ENCODE data around the gene GEMIN5.
"Not testable (repeated sequence)": the region's sequence is repeated elsewhere in the genome, so short reads cannot be mapped to it uniquely, and the experiment has no call there.

Gene GEMIN5

DNA sequence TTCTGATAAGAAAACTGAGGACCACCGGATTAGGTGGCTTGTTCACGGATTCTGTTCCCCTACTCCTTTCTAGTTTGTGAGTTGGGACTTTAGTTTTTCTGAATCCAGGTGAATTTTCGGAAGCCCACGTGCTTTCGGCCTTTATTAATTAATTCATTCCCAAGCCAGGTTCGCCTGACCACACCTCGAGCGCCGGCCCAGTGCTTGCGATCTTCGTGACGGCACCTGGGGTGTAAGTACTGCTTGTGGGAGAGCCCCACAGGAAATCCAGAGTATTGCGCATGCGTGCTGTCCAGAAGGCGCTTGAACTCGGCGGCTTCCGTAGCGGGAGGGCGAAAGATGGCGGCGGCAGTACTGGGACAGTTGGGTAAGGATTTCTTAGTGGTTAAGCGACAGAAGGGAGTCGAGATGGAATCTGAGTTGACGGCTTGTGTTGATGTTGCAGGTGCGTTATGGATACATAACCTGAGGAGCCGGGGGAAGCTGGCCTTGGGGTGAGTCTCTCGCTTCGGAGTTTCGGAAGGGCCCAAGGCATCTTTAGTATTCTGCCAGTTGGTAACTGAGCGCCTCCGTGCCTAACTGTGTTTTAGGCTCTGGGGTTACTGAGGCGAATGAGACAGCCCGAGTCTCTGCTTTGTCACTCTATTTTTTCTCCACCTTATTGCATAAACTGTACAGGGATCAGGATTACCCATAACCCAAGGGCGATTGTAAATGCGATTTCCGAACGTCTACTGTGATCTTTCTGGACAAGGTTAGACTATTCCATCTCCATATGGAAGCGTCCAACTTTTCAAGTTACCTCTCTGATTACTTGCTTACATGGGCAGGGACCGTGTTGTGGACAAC is 3.0 kb upstream of the GEMIN5 start, which contains the start of gene MRPL22:
Gene MRPL22 (plus strand): TSS at position 302 of the 849 bp plus-strand sequence. CDS start 38 bp downstream, at position 340.
- DNase-seq (ENCODE audit: low read depth): peak; percentile 95

DNA sequence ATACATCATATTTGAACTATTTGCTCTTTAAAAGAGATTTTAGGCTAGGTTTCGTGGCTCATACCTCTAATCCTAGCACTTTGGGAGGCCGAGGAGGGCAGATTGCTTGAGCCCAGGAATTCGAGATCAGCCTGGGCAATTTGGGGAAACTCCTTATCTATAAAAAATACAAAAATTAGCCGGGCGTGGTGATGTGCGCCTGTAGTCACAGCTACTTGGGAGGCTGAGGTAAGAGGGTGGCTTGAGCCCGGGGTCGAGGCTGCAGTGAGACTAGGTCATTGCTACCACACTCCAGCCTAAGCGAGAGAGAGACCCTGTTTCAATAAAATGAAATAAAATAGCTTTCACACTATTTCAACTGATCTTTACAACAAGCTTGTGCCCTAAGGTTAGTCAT is 2.4 kb upstream of the GEMIN5 start:
- DNase-seq (ENCODE audit: low read depth): no peak

DNA sequence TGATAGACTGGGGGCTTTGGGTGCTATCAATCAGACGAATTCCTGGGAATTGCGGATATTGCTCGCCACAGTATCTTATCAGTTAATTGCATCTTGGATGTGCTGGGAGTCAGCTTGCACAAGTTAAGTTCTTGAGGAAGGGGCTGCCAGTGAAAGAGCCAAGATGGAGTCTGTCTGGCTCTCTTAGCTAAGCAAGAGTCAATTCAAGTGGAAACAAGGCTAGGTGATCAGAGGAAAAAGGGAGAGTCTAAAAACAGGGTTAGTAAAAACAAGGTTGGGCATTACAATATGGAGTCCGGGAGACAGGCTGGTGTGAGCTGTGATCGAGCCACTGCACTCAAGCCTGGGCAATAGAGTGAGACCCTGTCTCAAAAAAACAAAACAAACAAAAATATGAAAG is 1.4 kb upstream of the GEMIN5 start:
- DNase-seq (ENCODE audit: low read depth): not testable (repeated sequence)

DNA sequence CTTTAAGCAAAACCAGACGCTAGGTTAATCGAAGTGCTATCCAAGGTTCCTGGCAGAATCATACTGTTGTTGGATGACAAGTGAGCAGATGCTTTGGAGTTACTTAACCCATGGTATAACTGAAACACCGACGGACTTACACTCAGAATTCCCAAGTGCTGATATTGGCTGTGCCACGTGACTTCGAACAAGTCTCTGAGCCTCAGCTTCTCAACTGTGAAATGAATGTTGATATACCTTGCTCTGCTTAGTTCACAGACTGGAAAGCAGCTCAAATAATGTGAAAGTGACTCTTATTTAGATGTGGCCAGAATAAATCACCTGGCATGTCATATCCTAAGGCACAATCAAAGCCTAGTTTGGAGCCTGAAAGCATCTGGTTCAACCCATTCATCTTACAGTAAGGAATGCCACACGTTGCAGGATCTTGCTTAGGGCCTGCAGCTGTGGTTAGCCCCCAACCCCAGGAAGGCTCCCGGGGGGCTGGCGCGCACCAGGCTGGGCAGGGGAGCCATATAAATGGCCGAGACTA is 759 bp downstream of the GEMIN5 start:
- peak; percentile 25 for DNase-seq (ENCODE audit: low read depth)

DNA sequence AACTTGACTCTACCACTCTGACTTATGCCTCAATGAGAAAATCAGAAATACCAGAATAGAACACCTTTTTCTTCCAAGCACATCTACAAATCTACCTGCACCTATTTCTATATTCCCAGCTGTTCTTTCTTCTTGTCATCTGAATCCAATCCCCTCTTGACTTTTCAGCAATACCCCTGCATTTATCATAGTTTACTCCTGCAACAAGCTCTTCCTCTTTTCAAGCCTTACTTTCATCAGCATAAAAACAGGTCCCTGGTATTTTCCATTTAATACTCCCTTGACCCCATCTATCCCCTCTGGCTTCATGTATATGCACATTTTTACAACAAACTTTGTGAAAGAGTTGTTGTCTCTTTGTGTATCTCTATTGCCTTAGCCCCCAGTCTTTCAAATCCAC is 3.1 kb downstream of the GEMIN5 start:
- no peak for DNase-seq (ENCODE audit: low read depth)

DNA sequence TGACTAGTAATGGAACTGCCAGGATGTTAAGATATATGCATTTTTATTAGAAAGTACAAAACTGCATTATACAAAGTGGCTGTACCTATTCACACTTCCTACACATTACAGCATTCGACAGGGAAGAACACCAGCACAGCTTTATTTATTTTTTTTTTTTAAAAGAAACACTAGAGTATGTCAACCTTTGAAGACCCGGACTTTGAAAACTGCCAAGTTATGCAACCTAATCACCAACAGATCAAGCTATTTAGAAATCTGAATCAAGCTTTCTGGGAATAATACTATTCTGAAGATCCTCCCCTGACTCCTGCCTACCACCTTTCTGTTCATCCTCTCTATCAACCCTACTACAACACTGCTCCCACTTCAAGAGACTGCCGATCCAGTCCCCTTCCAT is 4.5 kb downstream of the GEMIN5 start:
- no peak for DNase-seq (ENCODE audit: low read depth)

DNA sequence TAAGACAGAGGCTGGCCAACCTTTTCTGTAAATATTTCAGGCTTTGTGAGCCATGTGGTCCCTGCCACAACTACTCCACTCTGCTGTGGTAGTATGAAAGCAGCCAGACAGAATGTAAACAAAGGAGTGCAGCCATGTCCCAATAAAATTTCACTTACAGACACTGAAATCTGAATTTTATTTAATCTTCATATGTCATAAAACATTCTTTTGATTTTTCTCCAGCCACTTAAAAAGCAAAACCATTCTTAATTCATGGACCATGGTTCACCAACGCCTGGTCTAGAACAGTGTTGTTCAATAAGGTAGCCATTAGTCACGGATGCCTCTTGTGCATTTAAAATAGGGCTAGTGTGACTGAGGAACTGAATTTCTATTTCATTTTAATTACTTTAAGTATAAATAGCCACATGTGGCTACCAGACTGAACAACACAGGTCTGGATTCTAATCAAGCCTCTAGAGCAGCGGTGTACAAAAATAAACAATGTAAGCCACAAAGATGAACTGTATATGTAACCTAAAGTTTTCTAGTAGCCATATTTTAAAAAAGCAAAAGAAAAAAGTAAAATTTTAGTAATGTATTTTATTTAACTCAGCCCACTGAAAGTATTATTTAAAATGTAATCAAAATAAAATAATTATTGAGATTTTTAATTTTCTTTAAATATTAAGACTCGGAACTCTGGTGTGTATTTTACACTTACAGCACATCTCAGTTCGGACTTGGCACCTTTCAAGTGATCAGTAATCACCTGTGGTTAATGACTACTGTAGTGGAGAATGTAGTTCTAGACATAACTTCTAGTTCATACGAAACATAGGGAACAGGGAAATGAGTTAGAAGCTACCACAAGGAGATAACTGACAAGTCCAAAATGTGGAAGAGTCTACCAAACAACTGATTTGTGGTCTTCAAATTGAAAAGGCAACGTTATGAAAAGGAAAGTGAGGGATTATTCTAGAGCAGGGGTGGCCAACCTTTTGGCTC is 14.3 kb downstream of the GEMIN5 start:
- peak; percentile 3 for DNase-seq (ENCODE audit: low read depth)

DNA sequence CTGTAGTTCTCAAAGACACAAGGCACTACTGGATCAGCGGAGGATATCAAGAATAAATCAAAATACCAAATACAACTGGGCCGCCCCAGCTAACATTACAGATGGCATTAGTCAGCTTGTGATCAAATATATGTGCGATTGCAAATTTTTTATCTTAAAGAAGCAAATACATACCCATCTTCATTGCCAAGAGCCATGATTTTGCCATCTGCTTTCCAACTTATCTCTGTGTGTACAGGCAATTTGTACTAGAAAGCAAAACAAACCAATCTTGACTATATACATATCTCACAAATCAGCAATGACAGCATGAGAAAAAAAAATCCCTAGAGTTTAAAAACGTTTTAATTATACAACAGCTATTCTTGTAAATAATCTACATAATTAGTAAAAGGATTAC is 20.3 kb downstream of the GEMIN5 start:
- no peak for DNase-seq (ENCODE audit: low read depth)

DNA sequence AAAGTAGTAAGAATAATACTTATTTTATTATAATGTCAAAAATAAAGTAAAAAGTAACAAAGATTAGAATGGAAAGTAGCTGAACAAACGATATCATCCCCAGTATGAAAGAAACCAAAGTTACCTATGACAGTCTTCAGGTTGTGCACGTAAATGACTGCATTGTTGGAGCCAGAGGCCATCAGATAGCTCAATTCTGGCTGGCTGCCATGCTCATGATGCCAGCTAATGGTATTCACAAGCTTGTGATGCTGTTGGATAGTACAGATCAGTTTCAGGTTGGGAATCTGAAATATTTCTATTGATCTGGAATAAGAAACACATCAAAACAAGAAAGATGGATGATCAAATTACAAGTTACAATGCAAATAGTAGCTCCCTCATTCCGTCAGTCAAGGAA is 21.1 kb downstream of the GEMIN5 start:
- peak; percentile 3 for DNase-seq (ENCODE audit: low read depth)

DNA sequence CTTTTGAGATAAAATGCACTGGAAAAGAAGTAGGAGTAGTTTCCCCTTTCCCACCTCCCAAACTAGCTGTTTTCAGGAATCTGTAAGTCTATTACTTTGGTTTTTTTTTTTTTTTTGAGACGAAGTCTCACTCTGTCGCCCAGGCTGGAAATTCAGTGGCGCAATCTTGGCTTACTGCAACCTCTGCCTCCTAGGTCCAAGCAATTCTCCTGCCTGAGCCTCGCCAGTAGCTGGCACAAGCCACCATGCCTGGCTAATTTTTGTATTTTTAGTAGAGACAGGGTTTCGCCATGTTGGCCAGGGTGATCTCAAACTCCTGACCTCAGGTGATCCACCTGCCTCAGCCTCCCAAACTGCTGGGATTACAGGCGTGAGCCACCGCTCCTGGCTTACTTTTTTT is 32.4 kb downstream of the GEMIN5 start:
- not testable (repeated sequence) for DNase-seq (ENCODE audit: low read depth)

DNA sequence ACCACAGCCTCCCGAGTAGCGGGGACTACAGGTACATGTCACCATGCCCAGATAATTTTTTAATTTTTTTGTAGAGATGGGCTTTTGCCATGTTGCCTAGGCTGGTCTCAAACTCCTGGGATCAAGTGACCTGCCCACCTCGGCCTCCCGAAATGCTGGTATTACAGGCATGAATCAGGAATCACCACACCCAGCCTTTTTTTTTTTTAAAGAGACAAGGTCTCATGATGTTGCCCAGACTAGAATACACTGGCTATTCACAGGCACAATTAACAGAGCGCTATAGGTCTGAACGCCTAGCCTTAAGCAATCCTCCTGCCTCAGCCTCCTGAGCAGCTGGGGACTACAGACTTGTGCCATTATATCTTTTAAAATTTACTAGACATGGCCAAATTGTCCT is 36.1 kb downstream of the GEMIN5 start:
- DNase-seq (ENCODE audit: low read depth): no peak

DNA sequence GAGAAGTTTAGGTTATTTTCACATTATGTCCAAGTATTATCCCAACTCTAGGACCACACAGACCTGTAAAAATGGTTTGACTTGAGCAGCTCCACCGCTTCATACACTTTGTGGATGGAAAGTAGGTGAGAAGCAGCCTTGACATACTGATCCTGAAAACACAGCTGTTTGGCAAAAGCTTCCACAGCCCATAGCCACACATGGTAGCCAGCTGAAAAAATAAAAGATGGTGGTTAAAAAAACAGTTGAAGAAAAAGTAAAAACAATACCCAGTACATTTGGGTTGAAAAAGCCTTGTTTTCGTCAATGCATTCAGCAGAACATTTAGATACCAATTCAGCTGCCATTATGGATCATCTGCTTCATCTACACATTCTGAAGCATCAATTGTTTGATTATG is 36.7 kb downstream of the GEMIN5 start:
- DNase-seq (ENCODE audit: low read depth): no peak

DNA sequence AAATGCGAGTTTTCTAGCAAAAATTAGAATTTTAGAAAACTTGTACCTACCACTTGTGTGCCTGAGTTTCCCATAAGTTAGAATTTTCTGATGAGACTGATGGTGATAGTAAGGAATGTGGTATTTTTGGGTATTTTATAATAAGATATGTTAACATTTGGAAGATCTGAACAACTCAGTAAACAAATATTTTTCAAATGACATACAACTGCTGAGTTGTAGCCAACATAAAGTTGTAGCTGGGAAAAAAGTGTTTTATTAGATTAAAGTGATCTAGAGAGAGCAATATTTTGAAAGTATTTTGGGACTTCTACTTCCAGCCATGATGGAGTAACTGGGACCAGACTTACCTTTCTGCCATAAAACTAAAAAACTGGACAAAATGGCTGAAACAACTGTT is 37.9 kb downstream of the GEMIN5 start:
- no peak for DNase-seq (ENCODE audit: low read depth)

DNA sequence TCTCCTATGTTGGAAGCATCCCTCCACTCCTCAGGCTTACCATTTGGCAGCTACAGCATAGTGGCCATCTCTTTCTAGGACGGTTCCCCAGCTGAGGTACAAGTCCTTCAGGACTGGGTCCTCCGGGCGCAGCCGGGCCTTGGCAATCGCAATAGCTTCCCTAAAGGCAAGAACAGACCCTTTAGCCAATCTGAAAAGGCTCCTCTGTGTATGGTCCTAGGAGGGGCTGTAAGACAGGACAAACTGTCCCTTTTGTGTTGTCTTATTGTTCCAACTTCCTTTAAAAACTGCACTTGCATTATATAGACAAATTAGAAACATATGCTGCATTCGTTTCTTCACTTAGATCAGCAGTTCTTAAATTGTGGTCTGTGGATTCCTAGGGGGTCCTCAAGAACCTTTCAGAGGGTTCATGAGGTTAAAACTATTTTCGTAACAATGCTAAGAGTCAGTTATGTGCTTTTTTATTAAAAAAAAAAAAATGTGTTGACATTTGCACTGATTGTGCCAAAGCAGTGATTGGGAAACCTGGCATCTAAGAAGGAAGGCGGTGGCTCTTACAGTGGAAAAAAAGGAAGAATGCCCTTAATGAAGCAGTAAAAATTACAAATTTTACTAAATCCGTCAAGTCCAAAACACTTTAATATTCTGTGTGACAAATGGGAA is 38.7 kb downstream of the GEMIN5 start:
- DNase-seq (ENCODE audit: low read depth): no peak

DNA sequence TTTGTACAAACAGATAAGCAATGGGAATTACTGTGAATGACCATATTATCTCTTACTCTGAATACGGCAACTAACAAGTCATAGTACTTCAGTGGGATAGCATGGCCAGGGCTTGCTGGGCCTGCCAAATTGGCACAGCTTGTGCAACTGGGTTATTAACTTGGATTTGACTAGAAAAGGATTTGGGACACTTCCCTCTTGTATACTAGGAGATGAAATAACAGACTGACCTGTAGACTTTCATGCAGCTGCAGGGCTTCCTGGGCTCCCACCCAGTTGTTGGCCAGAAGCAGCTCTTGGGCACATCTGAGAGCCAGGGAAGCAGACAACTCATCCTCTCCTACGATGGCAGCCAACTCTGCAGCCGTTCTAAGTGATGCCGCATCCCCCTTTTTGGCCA is 39.8 kb downstream of the GEMIN5 start:
- DNase-seq (ENCODE audit: low read depth): no peak

DNA sequence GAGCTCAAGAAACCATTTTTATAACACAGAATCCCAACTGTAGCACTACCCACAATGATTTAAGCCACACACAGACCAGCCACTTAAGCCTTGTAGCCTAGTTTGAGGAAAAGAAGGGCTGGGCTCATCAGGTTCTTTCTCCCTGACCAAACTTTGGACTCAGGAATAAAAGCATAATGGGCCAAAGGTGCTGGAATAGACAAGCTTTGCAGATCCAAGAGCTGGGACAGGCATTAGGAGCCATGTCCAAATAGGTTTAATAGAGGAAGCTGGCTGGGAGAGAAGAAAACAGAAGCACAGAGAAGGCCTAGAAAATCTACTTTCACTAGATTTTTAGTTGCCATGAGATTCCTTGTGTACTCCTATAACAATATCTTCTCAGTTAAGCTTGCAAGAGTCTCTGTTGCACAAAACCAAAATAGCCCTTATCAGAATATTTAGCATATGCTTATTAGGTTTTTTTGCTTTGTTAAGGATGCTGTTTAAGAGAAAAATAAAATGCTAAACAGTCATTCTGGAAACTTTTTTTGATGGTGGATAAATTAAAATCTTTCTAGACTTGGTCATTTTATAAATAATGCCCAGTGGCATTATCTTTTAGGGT is 41.3 kb downstream of the GEMIN5 start:
- no peak for DNase-seq (ENCODE audit: low read depth)

DNA sequence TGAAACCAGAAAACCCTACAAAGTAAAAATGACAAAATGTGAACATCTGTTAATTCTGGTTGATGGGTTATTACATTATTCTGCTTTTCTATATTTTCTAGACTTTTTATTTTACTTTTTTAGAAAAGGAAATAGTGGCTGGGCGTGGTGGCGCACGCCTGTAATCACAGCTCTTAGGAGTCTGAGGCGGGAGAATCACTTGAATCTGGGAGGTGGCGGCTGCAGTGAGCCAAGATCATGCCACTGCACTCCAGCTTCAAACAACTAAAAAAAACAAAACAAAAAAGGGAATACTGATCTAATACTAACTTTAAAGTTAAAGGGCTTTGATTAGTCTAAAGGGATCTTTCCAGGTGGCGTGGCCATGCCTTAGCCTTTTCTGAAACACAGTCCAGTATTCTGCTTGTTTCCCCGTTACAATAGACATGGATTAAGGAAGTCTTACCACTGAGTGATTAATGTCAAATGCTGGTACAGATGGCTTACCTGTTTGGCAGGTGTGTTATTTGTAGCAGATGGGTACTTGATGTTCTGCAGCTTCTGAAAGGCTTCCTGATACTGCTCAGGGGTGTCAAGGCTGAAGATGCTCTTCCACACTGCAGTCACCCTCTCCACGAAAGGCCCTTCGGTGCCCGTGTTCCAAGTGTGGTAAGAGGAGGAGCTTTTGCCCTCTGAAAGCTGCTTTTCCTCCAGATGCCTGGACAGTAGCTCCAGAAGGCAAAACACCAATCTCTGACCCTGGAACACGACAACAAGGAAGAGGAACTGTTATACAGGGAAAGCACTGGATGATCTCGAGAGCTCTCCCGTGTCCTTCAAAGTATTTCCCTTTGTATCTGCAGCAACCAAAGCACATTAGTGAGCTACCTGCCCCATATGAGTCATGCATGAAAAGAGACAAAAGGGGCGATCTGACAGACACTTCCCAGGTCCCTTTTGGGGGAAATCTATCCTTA is 42.1 kb downstream of the GEMIN5 start:
- DNase-seq (ENCODE audit: low read depth): no peak

DNA sequence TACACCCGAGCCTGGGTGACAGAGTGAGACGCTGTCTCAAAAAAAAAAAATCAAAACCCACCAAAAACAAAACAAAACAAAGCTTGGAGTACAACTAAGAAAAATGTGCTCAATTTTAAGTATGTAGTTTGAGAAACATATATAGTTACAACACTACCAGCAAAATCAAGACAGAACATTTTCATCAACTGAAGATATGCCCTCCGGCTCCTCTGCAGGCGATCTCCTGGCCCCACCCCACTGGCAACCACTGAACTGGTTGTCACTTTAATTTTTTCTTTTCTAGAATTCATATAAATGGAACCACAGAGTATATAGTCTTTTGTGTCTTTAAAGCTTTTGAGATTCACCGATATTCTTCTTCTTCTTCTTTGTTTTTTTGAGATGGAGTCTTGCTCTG is 44.6 kb downstream of the GEMIN5 start:
- DNase-seq (ENCODE audit: low read depth): no peak

DNA sequence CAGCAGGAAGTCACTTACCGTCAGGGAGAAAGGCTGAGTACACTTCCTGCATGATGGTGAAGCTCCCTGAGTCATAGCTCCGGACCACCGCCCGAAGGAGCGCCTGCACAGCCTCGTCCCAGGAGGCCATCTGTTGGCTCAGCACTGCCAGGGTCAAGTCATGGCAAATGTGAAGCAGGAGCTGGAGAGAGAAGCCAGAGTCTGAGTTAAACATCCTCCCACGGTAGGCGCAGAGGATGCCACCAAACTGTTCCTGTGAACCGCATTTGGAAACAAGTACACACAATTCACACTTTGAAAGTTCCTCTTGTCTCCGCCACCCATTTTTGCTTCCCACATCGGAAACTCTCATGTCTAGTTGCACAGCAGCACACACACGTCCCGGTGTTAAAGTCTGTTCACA is 45.6 kb downstream of the GEMIN5 start:
- DNase-seq (ENCODE audit: low read depth): peak; percentile 10

DNA sequence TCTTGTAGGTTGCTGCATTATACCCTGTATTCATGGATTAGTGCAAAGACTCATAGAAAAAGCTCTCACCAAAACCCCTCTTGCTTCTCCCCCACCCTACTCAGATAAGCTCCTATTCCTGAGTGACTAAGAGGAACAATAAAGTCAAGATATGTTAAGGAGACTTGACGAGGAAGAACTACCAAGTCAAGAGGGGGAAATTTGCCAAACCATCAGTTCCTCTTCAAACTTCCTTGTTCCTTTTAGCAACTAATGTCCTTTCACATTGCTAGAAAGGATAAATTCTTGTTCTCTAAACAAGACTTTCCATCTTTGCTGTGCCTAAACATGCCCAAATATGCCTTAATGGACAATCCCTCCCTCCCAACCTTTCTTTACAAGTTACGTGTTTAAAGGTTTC is 52.6 kb downstream of the GEMIN5 start:
- no peak for DNase-seq (ENCODE audit: low read depth)

Data from ELR (cell line).